Prostate gland (tissue), 2 donors: ENCODE results near the gene SHCBP1.
"Not testable (repeated sequence)": the region's sequence is repeated elsewhere in the genome, so short reads cannot be mapped to it uniquely, and the experiment has no call there.

Experiments
- CTCF ChIP-seq, 4 experiments: fragments of 200-600 bp in 2 of 4; fragments of 450-650 bp in 2 of 4; sonication (generic) in 2 of 4; IDR thresholded peaks; 1 replicate in 3 of 4; 2 replicates in 1 of 4; pipeline ENCODE4 v1.5.1; 2016 to 2019; ENCODE audit warnings: antibody characterized with exemption in 4 of 4, mild to moderate bottlenecking in 2 of 4, moderate library complexity in 2 of 4
- POLR2A ChIP-seq: fragments of 450-650 bp; IDR thresholded peaks from one replicate; pipeline ENCODE4 v1.6.1; 2016; ENCODE audit warnings: antibody characterized with exemption, mild to moderate bottlenecking
- POLR2AphosphoS5 ChIP-seq: sonication (generic); formaldehyde crosslinking; IDR thresholded peaks from one replicate; pipeline ENCODE4 v1.6.1; 2017; ENCODE audit warnings: antibody characterized with exemption

GRCh38 chr16:46623707-46624106 lies 2.5 kb upstream of the SHCBP1 start:
- TF ChIP-seq CTCF (IDR thresholded peaks at IDR 0.05); POLR2A; POLR2AphosphoS5: not testable (repeated sequence)
